AG10803 (cell line): Measurements from ENCODE around the gene TRIM5.
"Not testable (repeated sequence)": the region's sequence is repeated elsewhere in the genome, so short reads cannot be mapped to it uniquely, and the experiment has no call there.

Experiments
- DNase-seq: peaks from one replicate; pipeline ENCODE4 v3.0.0; 2010; ENCODE audit warnings: low read depth
- H3K4me3 ChIP-seq: 2 replicates; pipeline ENCODE4 v1.5.1; 2011; ENCODE audit warnings: mild to moderate bottlenecking, low read length, control low read depth
- CTCF ChIP-seq: conservative IDR thresholded peaks from 2 replicates; pipeline ENCODE4 v1.5.1; 2011; ENCODE audit warnings: mild to moderate bottlenecking, low read length, control low read depth, inconsistent platforms

Gene TRIM5

GRCh38 chr11:5666402-5666793, 18.5 kb downstream of the TRIM5 start:
- no peak for DNase-seq
- TF ChIP-seq CTCF, result no peak
- no peak overlapping the region for H3K4me3 ChIP-seq

GRCh38 chr11:5665746-5666401, 19.0 kb downstream of the TRIM5 start:
- no peak for TF ChIP-seq CTCF
- no peak overlapping the region for H3K4me3 ChIP-seq
- no peak for DNase-seq

GRCh38 chr11:5665051-5665570, 19.8 kb downstream of the TRIM5 start:
- no peak for TF ChIP-seq CTCF
- no peak overlapping the region for H3K4me3 ChIP-seq
- DNase-seq, result no peak

- DNase-seq, result no peak
- no peak for TF ChIP-seq CTCF
- H3K4me3 ChIP-seq, result no peak overlapping the region
Observed at GRCh38 chr11:5663511-5663910, 21.4 kb downstream of the TRIM5 start.

GRCh38 chr11:5658318-5658717, 26.6 kb downstream of the TRIM5 start:
- no peak for TF ChIP-seq CTCF
- DNase-seq, result no peak

GRCh38 chr11:5656956-5657355, 27.9 kb downstream of the TRIM5 start:
- DNase-seq, H3K4me3 ChIP-seq: not testable (repeated sequence)

More at GRCh38 chr11:5658318-5658717, 26.6 kb downstream of the TRIM5 start:
- H3K4me3 ChIP-seq, result no peak overlapping the region

GRCh38 chr11:5655474-5655873, 29.4 kb downstream of the TRIM5 start:
- no peak for DNase-seq
- no peak overlapping the region for H3K4me3 ChIP-seq
- TF ChIP-seq CTCF, result no peak
